K562 (cell line): ENCODE results near the gene GFRA3. TPM values are rescaled to one million over a fixed set of nuclear protein-coding genes. Genes with fewer than 3 reads are reported as not detected.

Experiments used
- ATAC-seq: fragments of 200-7000 bp; cut with Tn5 transposase; 3 replicates; pipeline ENCODE4 v1.9.1; 2020; ENCODE audit warnings: moderate library complexity
- BruUV-seq: library from RNA; stranded (reverse); fragments of 400-500 nt; replicated peaks from 2 replicates; lab custom pipeline; 2021; lab: Mats Ljungman, UMichigan
- CTCF ChIA-PET: fragments of 300-600 bp; formaldehyde crosslinking; extraction: SDS; loops from one replicate; lab custom pipeline; 2021; ENCODE audit warnings: low intra/inter-chr PET ratio; lab: Yijun Ruan, JAX
- POLR2A ChIA-PET: fragments of 300-600, 350-650 bp; sonication (Branson Sonifier 250); formaldehyde crosslinking; extraction: SDS; loops from one replicate; lab custom pipeline; 2021; ENCODE audit warnings: antibody characterized with exemption, inconsistent platforms; lab: Yijun Ruan, JAX
- DNase-seq, 4 experiments: peaks; one replicate each; pipeline versions ENCODE4 v3.0.0 to v3.0.0-alpha.2; 2011 to 2018; ENCODE audit warnings: low spot score in 3 of 4, mixed read lengths in 3 of 4; ENCODE audit errors: extremely low read depth in 1 of 4
- FAIRE-seq: peaks from 2 replicates; lab custom pipeline; 2011; peaks lifted over from hg19 to GRCh38; lab: Jason Lieb, UNC
- H2AFZ ChIP-seq: 2 replicates; pipeline ENCODE4 v1.6.0; 2011; ENCODE audit warnings: low read depth, low read length, control low read depth, inconsistent platforms
- H3K27ac ChIP-seq: fragments of 200-600 bp; 3 replicates; pipeline ENCODE4 v1.8.0; 2011; ENCODE audit warnings: low read depth, mild to moderate bottlenecking, control low read depth, inconsistent platforms, low read length, moderate library complexity, mixed read lengths; ENCODE audit errors: extremely low read depth
- H3K27me3 ChIP-seq, 2 experiments: fragments of 300-600 bp in 1 of 2; 2 replicates in 1 of 2; 3 replicates in 1 of 2; pipeline versions ENCODE4 v1.6.0 to v1.8.0; 2011; ENCODE audit warnings: inconsistent platforms in 2 of 2, low read length in 2 of 2, mild to moderate bottlenecking in 1 of 2, mixed read lengths in 1 of 2, moderate library complexity in 1 of 2; ENCODE audit not compliant: control insufficient read depth in 2 of 2, insufficient read depth in 2 of 2
- H3K36me3 ChIP-seq: fragments of 300-600 bp; 3 replicates; pipeline ENCODE4 v1.8.0; 2011; ENCODE audit warnings: mild to moderate bottlenecking, low read length, inconsistent platforms; ENCODE audit not compliant: control insufficient read depth, insufficient read depth
- H3K4me1 ChIP-seq, 2 experiments: fragments of 200-600 bp in 1 of 2; replicated peaks in 1 of 2; 2 replicates in 1 of 2; 3 replicates in 1 of 2; pipeline versions ENCODE4 v1.5.1 to v1.8.0; 2011; ENCODE audit warnings: inconsistent platforms in 2 of 2, low read length in 2 of 2, mild to moderate bottlenecking in 1 of 2, mixed read lengths in 1 of 2, moderate library complexity in 1 of 2; ENCODE audit not compliant: control insufficient read depth in 2 of 2, insufficient read depth in 2 of 2
- H3K4me2 ChIP-seq: 2 replicates; pipeline ENCODE4 v1.6.1; 2011; ENCODE audit warnings: low read length, control low read depth, inconsistent platforms, mixed read lengths; ENCODE audit not compliant: insufficient read depth
- H3K4me3 ChIP-seq: fragments of 200-600 bp; sonication (generic), shearing (Covaris generic); 2 replicates; pipeline ENCODE4 v1.5.1; 2016; ENCODE audit warnings: control low read depth, inconsistent platforms
- H3K79me2 ChIP-seq: fragments of 200-600 bp; 3 replicates; pipeline ENCODE4 v1.8.0; 2011; ENCODE audit warnings: low read length, inconsistent platforms; ENCODE audit not compliant: control insufficient read depth, insufficient read depth
- H3K9ac ChIP-seq, 2 experiments: 2 replicates each; pipeline versions ENCODE4 v1.6.0 to v1.6.1; 2011; ENCODE audit warnings: low read depth in 2 of 2, low read length in 2 of 2, control low read depth in 1 of 2, inconsistent platforms in 1 of 2, mild to moderate bottlenecking in 1 of 2, mixed read lengths in 1 of 2; ENCODE audit not compliant: insufficient read depth in 1 of 2
- H3K9me1 ChIP-seq: one replicate; pipeline ENCODE4 v1.6.0; 2011; ENCODE audit warnings: inconsistent platforms, mild to moderate bottlenecking, low read length, moderate library complexity; ENCODE audit not compliant: control insufficient read depth, insufficient read depth
- H3K9me3 ChIP-seq: replicated peaks from 2 replicates; pipeline ENCODE4 v1.5.1; 2011; ENCODE audit warnings: low read depth, low read length, inconsistent platforms; ENCODE audit not compliant: control insufficient read depth, insufficient read depth
- H4K20me1 ChIP-seq: replicated peaks from 2 replicates; pipeline ENCODE4 v1.6.1; 2011; ENCODE audit warnings: low read length, inconsistent platforms, mixed read lengths; ENCODE audit not compliant: control insufficient read depth, insufficient read depth
- WHSC1 ChIP-seq: IDR thresholded peaks from one replicate; pipeline ENCODE4 v1.6.1; 2012; ENCODE audit warnings: low read length, control low read depth, inconsistent platforms
- WGBS: fragments of 100-300 bp; shearing (Covaris generic); methylation state at CpG from one replicate; pipeline ENCODE4 v1.1.6; 2016; ENCODE audit warnings: low coverage, mixed read lengths; ENCODE audit not compliant: insufficient coverage; ENCODE audit errors: missing lambda C conversion rate; 5-methylcytosine and 5-hydroxymethylcytosine counted together
- in situ Hi-C: fragments of 300-500 bp; cut with MboI; formaldehyde crosslinking; loops from 4 replicates; pipeline ENCODE4 v1.15.0; 2018; ENCODE audit warnings: inconsistent platforms, mixed read lengths
- intact Hi-C: fragments of 100-400 bp; cut with micrococcal nuclease; formaldehyde crosslinking; loops from 2 replicates; pipeline ENCODE4 v1.14.2; 2022
- polyA plus RNA-seq, 8 experiments: library from polyadenylated mRNA; depleted of rRNA in 4 of 8; stranded (reverse) in 5 of 8; unstranded in 3 of 8; fragments of >200 nt; fragmentation: Nextera tagmentation in 2 of 8; fragmentation: Illumina TruSeq in 1 of 8; extraction: Ambion mirVana in 2 of 8; extraction: Trizol in 1 of 8; gene quantifications; 2 replicates each; pipeline versions ENCODE4 v1.2.1 to v1.2.3, GENCODE V29; 2011 to 2014; ENCODE audit warnings: inconsistent platforms in 1 of 8, missing spikeins in 1 of 8
- total RNA-seq, 7 experiments: library from RNA; depleted of rRNA in 6 of 7; stranded (reverse); fragments of >200 nt in 6 of 7; fragmentation: Illumina TruSeq in 2 of 7; extraction: Trizol in 2 of 7; gene quantifications; 2 replicates each; pipeline versions ENCODE4 v1.2.1 to v1.2.3, GENCODE V29; 2011 to 2021; ENCODE audit warnings: low replicate concordance in 1 of 7
- TF ChIP-seq, protein P1 (sequence below): fragments of 200-800 bp; sonication (Bioruptor generic); IDR thresholded peaks from 2 replicates; pipeline ENCODE4 v1.6.1; 2017; ENCODE audit warnings: missing genetic modification characterization, missing compliant biosample characterization

The GFRA3 gene
- total and polyA plus RNA-seq, 9 of the 15 experiments (the other 6 are each of a cell fraction or from before 2014, with no cell fraction given): 0.05 to 0.09 (median 0.08) TPM; not detected in 6

DNA sequence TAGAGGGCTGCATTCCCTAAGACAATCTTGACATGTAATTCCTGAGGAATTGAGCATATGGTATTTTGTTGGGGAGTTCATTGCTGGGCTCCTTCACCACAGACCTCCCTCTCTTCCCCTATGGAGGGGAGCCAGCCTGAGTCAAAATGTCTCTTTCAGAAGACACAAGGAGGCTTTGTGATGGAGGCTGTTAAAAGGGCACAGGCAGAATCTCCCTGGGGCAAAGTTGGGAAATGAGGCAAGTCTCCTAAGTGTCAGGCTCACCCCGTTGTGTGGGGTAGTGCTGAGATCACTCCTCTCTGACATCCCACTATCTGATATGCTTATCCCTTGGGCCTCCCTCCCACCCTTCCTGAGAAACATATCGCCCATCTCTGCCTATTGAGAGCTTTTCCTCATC lies 30.6 kb downstream of the GFRA3 start:
- Histone ChIP-seq H2AFZ (peak overlapping the region; percentile 36; the same call in 1 of the 2 replicates), H3K27ac (no peak overlapping the region), H3K79me2 (no peaks in the 10 kb centered on the region), H3K4me2 (no peak overlapping the region), H3K9me3 (no peaks in the 10 kb centered on the region), H4K20me1 (no peaks in the 10 kb centered on the region), H3K36me3 (no peaks in the 10 kb centered on the region), H3K4me1 (peaks cover 10 to 17% of the 10 kb centered on the region in 2 experiments; a peak in 4 of 5 replicates), H3K9me1 (no peaks in the 10 kb centered on the region), H3K4me3 (no peak overlapping the region), H3K9ac (no peak overlapping the region), H3K27me3 (peaks cover 18 to 30% of the 10 kb centered on the region in 2 experiments)
- FAIRE-seq (no peak), DNase-seq (no peak), ATAC-seq (peak; percentile 17; the same call in 1 of the 3 replicates)
- in situ Hi-C loops (no loop called here), intact Hi-C loops (no loop called here)
- ChIA-PET CTCF (no interaction called here), POLR2A (interaction anchor here (0.6 to 1.4 kb wide), 6 partner anchors 8 to 218 kb away, joined by 3 to 5 read pairs (median 4); partner anchors contain the start of gene FAM53C)
- TF ChIP-seq WHSC1: no peak
- TF ChIP-seq, protein P1, sequence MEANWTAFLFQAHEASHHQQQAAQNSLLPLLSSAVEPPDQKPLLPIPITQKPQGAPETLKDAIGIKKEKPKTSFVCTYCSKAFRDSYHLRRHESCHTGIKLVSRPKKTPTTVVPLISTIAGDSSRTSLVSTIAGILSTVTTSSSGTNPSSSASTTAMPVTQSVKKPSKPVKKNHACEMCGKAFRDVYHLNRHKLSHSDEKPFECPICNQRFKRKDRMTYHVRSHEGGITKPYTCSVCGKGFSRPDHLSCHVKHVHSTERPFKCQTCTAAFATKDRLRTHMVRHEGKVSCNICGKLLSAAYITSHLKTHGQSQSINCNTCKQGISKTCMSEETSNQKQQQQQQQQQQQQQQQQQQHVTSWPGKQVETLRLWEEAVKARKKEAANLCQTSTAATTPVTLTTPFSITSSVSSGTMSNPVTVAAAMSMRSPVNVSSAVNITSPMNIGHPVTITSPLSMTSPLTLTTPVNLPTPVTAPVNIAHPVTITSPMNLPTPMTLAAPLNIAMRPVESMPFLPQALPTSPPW (CRISPR knock-in tag): 0 out of 2 replicates have a peak, but pooled peaks have one; percentile 18
- no TSS peak for BruUV-seq
- 0% methylated on average over 2 of the region's 2 CpGs for WGBS
